Measurements from ENCODE around the gene TRAF3.

DNA sequence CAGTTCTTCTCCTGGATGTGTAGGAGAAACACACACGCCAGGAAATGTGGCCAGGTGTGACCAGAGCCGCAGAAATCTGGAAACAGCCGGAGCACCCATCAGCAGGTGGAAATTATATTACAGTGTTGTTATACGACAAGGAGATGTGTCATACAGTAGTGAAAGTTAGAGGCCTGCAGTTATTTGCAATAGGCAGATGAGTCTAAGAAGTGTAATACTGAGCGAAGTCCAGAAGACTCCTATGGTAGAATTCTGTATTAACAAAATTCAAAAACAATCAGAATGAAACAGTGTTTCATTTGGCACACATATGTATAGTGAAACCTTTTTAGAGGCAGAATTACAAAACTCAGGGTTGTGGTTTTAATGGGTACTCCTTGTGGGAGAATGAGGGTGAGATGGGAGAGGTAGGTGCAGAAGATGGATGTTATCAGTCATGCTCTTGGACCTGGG lies 105.9 kb downstream of the TRAF3 start:
- TF ChIP-seq EZH2 (IDR thresholded peaks at IDR 0.05; ENCODE audit: borderline replicate concordance, low read length), result no peak
- TF ChIP-seq, protein P1, sequence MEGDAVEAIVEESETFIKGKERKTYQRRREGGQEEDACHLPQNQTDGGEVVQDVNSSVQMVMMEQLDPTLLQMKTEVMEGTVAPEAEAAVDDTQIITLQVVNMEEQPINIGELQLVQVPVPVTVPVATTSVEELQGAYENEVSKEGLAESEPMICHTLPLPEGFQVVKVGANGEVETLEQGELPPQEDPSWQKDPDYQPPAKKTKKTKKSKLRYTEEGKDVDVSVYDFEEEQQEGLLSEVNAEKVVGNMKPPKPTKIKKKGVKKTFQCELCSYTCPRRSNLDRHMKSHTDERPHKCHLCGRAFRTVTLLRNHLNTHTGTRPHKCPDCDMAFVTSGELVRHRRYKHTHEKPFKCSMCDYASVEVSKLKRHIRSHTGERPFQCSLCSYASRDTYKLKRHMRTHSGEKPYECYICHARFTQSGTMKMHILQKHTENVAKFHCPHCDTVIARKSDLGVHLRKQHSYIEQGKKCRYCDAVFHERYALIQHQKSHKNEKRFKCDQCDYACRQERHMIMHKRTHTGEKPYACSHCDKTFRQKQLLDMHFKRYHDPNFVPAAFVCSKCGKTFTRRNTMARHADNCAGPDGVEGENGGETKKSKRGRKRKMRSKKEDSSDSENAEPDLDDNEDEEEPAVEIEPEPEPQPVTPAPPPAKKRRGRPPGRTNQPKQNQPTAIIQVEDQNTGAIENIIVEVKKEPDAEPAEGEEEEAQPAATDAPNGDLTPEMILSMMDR (conservative IDR thresholded peaks at IDR 0.05 in 1 of 2, IDR thresholded peaks at IDR 0.05 in 1 of 2; ENCODE audit: extremely low read depth in 1 of 2, insufficient read depth in 1 of 2, low read depth in 1 of 2, low read length in 2 of 2), result no peak
